COLO668 (cell line): ENCODE data around the gene SPSB2.

Source experiments
- DNase-seq: peaks from one replicate; lab custom pipeline; 2025; ENCODE audit not compliant: unreplicated experiment; lab: John Stamatoyannopoulos, UW

SPSB2 gene

GRCh38 chr12:6821591-6822425, 51.3 kb downstream of the SPSB2 start, which contains the start of gene GPR162:
Gene GPR162 (plus strand): TSS chr12:6821821. CDS start chr12:6823899, 2,078 bp downstream.
- peak; percentile 13 for DNase-seq
